Suppressor macrophage (primary cell): Measurements from ENCODE around the gene ALDH4A1.

Experiments used
- DNase-seq, 4 experiments: peaks; one replicate each; pipeline ENCODE4 v3.0.0-alpha.2; 2020 to 2022
- total RNA-seq, 17 experiments: gene quantifications; one replicate each; lab custom pipeline; 2026; ENCODE audit warnings: mixed read lengths in 6 of 17, inconsistent platforms in 3 of 17; lab: John Stamatoyannopoulos, UW

ALDH4A1 gene, protein sequence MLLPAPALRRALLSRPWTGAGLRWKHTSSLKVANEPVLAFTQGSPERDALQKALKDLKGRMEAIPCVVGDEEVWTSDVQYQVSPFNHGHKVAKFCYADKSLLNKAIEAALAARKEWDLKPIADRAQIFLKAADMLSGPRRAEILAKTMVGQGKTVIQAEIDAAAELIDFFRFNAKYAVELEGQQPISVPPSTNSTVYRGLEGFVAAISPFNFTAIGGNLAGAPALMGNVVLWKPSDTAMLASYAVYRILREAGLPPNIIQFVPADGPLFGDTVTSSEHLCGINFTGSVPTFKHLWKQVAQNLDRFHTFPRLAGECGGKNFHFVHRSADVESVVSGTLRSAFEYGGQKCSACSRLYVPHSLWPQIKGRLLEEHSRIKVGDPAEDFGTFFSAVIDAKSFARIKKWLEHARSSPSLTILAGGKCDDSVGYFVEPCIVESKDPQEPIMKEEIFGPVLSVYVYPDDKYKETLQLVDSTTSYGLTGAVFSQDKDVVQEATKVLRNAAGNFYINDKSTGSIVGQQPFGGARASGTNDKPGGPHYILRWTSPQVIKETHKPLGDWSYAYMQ
- 21.7 to 52.4 (median 34.8) reads per million in 17 experiments for total RNA-seq

DNA sequence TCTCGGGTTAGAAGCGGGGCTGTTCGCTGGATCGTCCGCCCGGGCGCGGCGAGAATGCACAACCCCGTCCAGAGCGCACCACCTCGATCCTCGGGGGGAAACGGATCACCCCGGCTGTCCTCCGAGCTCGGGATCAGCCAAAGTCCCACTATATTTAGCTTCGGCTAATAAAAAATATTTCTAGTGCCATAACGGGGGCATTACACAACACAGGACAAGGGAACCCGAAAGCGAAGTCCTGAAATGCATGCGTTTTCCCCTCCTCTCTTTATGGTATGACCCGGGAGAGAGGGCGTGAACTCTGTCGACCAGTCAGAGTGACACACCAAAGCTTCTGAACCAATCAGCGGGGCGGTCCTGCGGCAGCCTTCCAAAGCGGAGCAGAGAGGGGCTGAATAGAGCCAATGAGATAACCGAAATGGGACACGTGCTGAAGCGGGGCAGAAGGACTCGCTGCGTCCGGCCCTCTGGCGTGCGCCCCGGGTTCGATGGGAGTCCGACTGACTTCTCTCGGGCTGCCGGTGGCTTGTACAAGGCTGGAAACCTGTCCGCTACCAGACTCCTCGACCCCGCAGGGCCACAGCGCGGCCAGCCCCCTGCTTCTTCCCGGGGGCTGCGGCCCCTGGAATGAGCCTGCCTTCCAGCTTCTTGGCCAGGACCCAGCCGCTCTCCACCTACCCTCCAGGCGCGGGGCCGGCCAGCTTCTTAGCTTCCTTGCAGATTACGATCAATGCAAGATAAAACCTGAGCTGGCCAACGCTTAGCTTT, at the start of gene ALDH4A1:
Gene ALDH4A1 (minus strand): TSS at position 33 of the 768 bp plus-strand sequence. CDS start 32 bp downstream, at position 1.
- peak; percentile 96 to 99 (median 98) for DNase-seq

DNA sequence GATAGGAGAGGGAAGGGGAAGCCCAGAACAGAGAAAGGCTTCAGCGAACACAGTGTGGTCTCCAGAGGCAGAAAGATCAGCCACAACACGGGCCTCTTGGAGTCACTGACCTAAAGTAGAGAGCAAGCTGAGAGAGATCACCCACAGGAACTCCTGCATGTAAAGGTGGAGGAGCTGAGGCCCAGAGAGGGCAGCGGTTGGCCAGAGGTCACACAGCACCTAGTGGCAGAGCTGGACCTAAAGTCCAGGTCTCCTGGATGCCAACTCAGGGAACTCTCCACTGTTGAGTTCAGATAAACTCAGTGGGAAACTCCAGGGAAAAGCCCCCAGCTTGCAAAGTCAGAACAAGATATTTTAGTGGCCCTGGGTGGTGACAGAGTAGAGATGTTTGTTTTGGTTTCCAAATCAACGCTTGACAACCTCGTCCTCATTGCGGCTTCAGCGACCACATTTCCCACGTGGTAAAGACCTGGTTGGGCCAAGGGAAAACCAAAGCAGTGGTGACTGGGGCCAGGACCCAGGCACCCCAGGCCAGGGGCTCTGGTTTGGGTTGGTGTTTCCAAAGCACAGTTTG, 49.5 kb upstream of the ALDH4A1 start:
- DNase-seq, result peak; percentile 19 to 54 (median 30)

DNA sequence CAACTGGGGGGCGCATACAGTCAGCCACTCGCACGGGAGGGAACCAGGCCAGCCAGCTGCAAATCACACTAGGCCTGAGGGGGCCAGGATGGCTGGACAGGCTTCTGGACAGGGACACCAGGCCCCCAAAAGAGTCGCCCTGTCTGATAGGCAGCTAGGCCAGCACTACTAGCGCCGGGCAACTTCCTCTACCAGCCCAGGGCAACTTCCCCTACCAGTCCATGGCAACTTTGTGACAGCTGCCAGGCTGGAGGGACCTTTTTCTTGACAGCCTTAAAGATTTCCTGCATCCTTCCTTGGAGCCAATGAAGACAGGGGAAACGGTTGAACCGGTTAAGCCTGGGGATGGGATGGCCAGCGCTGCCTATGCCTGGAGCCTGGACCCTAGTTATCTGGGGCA, 49.1 kb upstream of the ALDH4A1 start:
- peak; percentile 68 to 83 (median 79) for DNase-seq

DNA sequence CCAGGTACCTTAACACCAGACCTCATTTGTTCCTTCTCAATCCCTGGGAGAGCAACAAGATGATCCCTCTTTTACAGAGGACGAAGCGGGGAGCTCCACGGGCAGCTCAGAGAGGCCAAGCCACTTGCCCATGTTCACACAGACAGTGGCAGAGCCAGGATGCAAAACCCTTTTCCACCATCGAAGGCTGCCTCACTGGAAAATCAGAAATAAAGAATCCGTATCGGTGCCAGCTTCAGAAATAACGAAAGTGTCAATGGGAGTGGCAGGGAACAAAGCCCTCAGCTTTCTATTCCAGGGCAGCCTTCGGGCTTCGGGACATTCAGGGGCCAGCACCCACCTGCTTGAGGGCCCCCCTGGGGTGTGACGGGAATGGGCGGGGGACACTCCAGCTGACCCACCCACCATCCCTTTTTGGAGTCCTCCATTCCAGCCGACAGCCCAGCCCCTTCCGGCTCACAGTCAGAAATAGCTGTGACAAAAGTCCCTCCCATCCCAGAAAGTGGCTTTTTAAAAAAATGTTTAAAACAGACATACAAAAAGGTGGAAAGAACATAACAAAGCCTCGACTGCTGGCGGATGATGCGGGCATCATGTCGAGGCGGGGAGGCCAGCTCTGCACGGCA, 48.2 kb upstream of the ALDH4A1 start:
- DNase-seq, result peak; percentile 12 to 55 (median 40)

DNA sequence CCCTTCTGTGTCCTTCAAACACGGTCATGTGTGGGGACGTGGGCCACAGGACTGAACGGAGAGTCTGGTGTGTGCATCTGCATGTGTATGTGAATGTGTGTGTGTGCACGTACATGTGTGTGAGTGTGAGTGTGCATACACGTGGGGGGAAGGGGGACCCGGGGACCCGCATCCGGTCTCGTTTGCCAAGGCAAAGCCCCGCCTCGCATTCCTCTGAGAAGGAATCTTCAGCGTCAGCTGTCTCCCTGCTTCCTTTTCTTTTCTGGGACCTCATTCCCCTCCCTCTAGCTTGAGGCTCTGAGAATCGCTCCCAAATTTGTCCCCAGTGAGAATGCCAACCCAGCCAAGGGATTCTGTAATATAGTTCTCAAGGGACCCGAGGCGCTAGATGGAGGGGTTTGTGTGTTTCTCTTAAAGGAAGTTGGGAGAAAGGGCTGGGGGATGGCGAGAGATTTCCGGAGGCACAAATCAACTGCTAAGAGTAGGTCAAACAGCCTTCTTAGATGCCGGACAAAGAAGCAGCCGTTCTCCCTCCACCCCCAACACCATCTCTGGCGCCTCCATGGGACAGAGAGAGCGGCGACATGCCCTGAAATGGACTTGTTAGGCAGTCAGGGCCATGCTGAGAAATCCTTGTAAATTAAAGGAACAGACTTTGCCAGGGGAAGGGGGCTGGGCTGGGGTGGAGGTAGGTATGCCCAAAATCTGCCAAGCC, 47.5 kb upstream of the ALDH4A1 start:
- peak; percentile 44 to 65 (median 56) for DNase-seq

DNA sequence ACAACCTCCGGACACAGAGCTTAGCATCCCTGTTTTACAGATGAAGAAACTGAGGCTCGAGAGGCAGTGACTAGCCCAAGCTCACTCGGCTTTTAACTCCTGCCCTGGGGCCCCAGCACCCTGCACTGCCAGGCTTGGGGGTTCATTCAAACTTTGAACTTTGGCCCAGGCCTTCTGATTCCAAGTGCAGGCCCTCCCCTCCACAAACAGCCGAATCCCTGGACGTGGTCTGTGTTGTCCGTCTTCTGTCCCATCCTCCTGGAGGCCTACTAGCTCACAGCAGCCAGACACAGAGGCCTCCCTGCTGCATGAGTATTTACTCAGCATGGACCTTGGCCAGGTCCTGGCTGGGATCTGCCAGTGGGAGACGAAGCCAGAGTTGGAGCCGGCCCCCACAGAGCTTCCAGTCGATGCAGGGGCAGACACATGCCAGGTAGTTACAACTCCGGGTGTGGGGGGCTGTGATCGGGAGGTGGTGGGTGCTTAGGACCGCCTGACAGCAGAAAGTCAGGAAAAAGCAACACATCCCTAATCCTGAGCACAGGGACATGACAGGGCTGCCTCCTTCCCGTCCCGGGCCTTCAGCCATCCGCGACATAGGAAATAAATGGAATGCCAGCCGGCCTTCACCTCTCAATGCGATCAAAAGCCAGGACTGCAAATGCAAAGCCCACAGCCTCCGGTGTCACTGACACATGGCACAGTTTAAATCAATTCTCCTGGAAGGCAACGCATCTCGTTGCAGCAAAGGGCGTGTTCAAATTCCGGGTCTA, 46.7 kb upstream of the ALDH4A1 start:
- no peak for DNase-seq

DNA sequence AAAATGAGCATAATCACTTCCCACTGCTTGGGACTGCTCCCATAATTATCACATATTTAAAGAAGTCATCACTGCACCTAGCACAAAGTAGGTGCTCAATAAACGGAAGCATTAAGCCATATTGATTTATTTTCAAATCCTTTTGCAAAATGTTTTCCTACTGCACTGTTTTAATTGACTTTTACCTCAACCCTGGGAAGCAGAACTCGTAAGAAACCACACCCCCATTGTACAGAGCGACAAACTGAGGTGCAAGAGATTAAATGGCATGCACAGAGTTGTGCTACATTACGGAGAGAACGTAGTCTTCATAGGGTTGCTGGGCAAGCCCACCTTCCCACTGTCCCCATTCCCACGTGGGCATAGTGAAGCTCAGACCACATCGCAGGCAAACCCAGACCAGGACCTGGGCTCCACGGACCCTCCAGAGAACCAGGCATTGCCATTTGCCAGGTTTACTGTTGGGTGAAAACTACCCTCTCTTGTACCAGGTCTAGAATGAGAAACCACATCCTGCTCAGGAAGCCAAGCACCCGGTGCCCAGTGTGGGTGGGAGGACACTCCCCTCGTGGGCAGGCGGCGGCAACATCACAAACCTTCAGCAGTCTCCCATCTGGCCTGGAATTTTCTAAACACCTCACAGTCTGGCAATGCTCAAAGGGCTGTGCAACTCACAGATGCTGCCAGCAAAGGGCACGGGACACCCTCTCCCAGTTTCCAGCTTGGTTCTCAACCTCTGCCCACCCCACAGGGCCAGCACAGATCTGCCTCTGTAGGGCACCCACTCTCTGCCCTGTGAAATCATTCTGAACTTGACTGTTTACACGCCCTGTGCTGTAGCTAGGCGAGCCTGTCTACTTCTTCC, 45.9 kb upstream of the ALDH4A1 start:
- peak; percentile 14 to 59 (median 44) for DNase-seq

DNA sequence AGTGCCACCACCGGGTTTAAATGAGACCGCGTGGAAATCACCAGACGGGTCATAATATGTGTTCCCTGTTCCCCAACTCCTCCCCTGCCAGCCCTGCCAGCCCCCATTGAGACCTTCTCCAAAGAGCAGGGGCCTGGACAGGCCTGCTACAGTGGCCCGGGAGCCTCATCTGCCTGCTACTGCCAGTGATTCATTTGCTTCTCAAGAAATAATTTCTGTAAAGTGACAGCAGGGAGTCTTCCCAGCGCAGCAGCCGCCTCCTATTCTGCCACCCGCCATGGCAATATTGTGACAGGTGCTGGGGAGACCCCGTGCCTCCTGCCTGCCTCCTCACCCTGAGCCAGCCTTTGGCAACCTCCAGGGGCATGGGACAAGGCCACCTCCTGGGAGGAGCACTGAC, 45.2 kb upstream of the ALDH4A1 start:
- DNase-seq, result no peak

DNA sequence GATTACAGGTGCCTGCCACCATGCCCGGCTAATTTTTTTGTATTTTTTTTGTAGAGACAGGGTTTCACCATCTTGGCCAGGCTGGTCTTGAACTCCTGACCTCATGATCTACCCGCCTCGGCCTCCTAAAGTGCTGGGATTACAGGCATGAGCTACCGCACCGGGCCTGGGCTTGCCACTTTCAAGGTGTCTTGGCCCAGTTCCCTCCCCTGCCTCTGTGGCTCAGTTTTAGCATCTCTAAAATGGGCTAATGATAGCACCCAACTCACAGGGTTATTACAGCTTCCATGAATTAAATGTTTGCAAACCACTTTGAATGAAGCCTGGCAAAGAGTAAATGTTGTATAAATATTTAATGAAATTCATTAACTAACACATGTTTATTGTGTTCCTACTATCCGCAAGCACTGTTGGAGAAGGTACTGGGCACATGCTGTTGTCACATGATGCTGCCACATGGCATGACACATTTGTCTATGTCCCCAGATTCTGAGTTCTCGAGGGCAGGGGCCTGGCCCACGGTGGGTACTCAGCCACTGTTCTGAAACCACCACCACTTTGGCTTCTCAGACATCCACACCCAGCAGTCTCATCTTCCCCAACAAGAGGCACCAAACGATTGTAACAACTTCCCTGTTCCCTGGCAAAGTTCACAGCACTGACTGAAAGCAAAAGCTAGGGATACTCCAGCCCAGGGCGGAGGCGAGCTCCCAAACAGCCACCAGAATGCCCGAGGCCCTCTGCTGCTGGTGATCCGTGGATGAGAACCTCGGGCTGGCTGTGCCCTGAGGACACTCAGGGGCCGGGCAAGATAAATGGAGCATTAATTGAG, 44.4 kb upstream of the ALDH4A1 start:
- DNase-seq, result peak; percentile 15 to 57 (median 41)

DNA sequence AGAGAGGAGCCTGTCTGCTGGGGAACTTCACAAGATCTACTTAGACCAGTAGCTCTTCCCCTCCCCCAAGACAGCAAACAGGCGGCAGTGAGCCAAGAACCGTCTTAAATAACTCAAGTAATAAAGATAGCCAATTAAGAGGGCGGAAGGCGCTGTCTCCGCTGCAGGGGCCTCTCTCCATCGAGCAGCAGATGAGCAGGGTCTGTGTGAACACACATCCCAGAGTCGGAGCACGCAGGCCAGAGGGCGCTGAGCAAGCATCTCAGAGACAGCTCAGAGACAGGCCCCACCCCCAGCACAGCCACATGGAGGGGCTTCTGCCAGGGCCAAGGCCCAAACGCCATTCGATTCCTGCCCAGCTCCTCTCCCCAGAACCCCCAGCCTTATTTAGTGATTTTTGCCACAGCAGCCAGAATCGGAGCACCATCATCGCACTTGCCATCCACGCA, 43.1 kb upstream of the ALDH4A1 start:
- DNase-seq, result no peak

DNA sequence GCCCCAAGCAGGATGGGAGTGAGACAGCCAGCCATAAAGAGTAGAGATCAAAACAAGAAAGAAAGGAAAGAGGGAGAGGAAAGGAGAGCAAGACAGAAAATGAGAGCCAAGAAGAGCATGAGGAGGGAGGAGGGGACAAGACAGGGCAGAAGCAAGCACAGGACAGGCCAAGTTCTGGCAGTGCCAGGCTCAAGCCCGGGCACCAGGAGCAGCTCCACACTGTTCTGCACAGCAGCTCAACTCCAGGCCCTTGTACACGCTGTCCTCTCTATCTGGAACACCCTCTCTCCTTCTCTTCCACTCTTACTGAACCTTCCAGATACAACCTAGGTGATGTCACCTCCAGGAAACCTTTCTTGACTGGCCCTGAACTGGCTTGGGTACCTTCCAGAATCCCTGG, 42.5 kb upstream of the ALDH4A1 start:
- DNase-seq, result no peak

DNA sequence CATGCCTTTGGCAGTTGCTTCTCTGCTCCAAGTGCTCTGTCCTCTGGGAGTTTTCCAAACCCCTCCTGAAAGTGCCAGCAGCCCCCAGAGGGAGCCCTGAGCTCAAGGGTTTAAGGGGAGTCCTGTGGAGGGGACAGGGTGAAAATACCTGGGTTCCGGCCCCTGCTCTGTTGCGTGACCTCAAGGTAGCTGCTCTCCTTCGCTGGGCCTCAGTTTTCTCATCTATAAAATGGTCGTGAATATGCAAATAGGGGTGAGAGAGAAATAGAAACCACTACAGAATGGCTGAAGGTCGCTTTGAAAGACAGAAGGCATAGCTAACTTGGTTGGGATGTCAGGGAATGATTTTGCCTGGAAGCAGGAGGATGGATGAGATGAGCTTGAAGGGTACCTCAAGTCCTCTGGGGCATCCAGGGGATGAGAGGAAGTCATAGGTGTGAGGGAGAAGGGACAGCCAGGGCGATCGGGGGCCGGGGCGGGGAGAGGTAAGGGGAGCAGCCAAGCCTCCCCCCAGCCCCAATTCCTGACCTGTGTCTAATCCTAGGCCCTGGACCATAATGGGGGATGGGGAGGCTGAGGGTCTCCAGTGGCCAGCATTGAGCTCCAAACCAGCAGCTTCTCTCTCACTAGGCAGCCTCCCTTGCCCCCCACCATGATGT, 41.7 kb upstream of the ALDH4A1 start:
- DNase-seq, result no peak

DNA sequence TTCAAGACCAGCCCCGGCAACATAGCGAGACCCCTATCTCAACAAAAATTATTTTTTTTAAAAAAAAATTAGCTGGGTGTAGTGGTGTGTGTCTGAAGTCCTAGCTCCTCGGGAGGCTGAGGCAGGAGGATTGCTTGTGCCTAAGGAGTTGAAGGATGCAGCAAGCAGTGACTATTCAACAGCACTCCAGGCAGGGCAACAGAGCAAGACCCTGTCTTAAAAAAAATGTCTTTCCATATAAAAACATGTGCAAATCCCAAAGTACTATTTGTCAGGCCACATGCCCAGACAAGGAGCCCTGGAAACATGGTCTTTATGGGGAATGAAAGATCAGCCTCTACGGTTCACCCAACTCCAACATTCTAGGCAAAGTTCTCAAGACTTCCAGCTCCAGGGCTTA, 40.8 kb upstream of the ALDH4A1 start:
- DNase-seq, result no peak

DNA sequence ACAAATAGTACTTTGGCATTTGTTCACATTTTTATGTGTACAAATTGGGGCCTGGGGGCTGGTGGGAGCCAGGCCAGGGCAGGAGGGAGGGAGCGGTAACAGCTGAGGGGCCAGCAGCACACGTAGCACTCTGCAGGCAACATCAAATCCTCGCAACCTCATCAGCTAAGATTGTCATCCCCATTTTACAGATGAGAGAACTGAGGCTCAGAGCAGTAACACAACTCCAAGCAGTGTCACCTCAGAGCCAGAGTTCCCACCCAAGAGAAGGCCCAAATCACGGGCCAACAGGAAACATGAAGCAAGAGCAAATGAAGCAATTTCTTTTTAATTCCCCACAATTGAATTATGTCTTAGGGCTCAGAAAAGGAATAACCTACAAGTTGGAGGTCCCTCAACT, 40.0 kb upstream of the ALDH4A1 start:
- DNase-seq, result peak in 1 of 4 experiments; percentile 23

DNA sequence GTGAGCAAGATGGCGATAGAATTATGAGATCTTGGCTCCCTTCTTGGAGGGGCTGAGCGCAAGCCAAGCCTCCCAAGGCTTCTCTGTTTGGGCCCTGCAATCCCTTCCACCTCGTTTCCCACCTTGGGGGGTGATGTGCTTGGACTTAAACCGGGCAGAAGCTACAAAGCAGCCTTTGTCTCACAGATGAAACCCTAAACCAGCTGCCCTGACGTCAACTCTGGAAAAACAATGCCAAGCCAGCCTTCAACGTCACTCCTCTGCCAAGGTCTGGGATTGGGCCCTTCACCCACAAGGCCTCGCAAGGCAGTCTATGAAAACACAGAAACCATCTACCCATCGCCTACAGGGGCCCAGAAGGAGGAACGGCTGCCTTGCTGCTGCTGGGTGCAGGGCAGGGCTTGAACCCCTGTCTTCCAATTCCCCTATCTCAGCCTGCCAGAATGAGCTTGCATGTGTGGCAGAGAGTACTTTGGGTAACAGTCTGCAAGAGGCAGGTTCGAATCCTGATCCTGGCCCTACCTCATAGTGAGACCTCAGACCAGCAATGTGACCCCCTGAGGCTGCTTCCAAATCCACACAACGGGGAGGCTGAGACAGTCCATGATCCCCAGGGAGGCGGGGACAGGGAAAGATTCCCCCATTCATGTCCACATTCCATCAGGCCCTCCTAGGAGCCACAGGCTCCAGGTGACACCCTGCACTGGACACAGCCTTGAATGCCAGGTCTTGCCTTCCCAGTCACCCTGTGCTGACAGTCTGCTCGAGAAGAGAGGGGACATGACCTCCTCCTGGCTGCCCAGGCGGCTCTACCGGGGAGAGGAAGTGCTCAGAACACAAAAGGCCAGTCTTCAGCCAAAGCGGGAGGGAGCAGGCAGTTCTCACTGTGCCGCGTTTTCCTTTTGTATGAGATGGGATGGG, 39.1 kb upstream of the ALDH4A1 start:
- DNase-seq, result peak in 3 of 4 experiments; percentile 28 to 46 (median 34)

DNA sequence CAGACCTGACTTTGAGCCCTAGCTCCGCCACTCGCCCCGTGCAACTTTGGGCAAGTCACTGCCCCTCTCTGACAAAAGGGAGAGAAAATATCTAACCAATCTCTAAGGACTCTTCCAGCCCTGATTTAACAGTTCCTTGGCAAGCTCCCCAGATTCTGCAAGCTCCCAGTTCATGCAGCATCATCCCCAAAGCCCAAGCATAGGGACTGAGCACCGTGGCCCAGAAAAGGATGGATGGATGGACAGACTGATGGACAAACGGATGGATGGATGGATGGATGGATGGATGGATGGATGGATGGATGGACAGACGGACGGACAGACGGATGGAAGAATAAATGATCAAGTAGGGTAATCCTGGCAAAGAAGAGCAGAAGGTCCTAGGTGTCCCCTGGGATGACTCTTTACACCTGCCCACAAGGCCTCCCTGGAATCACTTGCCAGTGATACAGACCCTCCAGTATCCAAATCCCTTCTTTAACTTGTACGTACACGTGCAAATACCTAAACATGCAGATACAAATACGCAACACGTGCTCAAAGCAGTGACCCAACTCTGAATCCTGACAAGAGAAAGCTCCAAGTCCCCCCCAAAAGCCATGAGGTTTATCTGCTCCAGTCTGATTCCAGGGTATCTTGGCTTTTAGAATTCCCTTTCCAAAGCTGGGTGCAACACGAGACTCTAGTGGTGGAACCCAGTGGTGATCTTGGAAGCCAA, 38.1 kb upstream of the ALDH4A1 start:
- DNase-seq, result no peak
